DMS53 (cell line): ENCODE measurements around the gene NELL1.

Experiments used
- DNase-seq: peaks from one replicate; lab custom pipeline; 2025; lab: John Stamatoyannopoulos, UW

NELL1 gene

GRCh38 chr11:20668844-20669819, at the start of gene NELL1:
NELL1 (plus strand) TSS chr11:20669586.
- peak; percentile 69 for DNase-seq

GRCh38 chr11:20620988-20621387, 48.4 kb upstream of the NELL1 start:
- no peak for DNase-seq

DNA sequence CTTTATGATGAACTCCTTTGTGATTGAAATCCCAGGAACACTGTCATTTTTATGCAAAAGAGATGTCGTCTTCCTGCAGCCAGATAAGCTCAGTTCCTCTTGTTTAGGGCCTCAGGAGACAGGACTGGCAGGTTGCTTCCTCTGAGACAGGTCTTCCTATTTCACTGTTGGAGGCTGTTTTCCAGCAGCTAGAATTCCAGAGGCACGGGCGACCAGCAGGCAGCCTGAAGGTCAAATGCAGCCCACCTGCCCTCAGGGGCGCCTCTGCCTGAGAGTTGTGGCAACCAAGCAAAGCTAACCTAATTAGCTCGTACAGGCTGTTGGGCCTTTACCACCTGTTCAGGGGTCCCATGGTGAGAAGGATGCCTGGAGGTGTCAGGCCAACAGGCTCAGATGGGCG, 47.7 kb upstream of the NELL1 start:
- DNase-seq, result no peak

- DNase-seq, result no peak
Measured at GRCh38 chr11:20623252-20623651, 46.1 kb upstream of the NELL1 start.

DNA sequence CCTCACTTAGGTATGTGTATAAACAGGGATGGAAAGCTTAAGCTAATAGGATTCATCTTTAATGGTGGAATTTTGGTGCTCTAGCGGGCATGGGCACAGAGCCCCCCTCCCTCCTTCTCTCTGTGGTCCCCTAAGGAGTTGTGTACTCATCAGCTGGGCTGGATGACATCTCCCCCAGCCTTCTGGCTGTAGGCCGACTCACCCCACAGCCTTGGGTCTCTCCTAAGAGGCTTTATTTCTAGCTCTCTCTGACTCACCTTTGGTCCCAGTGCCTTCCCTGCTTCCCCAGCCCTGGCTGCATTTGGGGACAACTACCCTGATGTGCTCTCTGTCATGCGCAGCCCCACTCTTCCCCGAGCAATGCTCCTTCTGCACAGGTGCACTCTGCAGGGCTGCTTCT, 43.1 kb upstream of the NELL1 start:
- DNase-seq, result no peak

- no peak for DNase-seq
Measured at GRCh38 chr11:20627026-20627425, 42.4 kb upstream of the NELL1 start.

DNA sequence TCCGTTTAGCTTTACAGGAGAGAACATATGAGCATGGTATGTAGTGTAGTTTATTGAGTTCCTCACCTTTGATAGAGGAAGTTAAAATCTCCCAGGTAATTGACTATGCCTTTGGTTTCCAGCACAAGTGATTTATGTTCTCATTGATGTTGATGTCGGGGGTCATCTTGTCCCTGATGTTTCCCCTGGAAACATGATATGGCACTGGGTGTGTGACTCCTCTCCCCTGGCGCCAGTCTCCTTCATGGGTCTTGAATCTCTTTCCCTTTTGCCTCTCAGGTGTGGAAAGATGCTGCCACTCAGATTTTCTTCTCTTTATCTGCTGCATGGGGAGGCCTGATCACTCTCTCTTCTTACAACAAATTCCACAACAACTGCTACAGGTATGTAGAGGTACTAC, 41.7 kb upstream of the NELL1 start:
- DNase-seq, result no peak

DNA sequence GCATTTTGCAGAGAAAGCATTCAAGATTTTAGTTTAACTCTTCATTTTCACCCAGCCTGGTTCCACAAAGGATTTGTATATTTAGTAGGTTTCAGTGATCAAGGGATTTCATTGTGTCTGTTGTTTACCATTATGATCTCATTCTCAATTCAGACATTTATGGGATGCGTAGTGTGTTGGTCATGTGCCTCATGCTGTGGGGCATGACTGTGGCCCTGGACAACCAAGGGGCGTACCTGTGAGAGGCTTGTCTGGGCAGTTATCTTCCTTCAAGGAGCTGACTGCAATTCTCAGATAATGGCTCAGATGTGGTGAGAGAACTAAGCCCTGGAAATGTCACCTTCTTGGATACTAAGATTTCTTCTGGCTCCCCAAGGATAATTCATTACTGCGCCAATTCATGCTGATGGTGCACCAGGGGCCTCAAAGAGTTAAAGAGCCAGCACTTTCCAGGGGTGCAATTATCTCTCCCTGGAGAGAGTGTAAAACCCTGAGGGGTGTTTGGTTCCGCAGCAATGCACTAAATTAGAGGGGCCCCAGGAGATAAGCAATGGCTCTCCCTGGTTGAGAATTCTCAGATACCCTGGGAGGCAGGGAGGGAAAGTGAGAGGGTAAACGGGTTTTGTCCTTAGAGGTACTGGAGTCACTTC, 37.7 kb upstream of the NELL1 start:
- DNase-seq, result peak; percentile 32

GRCh38 chr11:20632169-20632532, 37.2 kb upstream of the NELL1 start:
- DNase-seq, result no peak

DNA sequence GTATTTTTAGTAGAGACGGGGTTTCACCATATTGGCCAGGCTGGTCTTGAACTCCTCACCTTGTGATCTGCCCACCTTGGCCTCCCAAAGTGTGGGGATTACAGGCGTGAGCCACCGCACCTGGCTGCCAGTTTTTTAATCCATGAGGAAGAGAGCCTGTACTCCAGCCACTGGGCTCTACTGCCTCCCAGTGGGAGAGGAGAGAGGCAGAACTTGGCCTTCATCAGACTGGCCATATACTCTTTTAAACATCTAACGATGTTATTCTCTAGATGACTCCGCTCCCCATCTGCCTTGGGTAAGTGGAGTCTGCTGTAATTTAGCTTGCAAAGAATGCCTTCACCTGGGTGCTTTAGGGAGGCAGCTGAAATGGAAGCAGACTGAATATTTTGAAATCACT, 35.3 kb upstream of the NELL1 start:
- peak; percentile 31 for DNase-seq

GRCh38 chr11:20634781-20635180, 34.6 kb upstream of the NELL1 start:
- no peak for DNase-seq

GRCh38 chr11:20638074-20638473, 31.3 kb upstream of the NELL1 start:
- DNase-seq, result no peak

DNA sequence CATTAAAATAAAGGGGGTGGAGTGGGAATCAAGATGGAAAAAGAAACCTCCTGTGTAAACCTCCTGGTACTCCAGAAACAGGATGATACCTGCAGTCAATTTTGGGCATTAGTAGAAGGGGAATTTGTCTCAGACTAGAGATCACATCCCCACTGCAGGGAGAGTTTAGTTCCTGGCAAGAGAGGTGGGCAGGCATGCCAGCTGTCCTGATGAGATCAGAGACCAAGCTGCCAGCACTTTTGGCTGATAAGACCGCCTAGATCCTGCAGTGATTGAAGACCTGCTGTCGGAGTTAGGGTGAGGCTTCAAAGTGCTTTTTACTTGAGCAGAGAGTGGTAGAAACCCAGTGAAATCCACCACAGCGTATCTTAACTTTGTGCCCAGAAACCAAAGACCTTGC, 29.7 kb upstream of the NELL1 start:
- DNase-seq, result no peak

GRCh38 chr11:20640401-20640800, 29.0 kb upstream of the NELL1 start:
- DNase-seq, result no peak

- DNase-seq, result no peak
Measured at GRCh38 chr11:20644360-20644759, 25.0 kb upstream of the NELL1 start.

GRCh38 chr11:20647976-20648565, 21.3 kb upstream of the NELL1 start:
- DNase-seq, result peak; percentile 72

DNA sequence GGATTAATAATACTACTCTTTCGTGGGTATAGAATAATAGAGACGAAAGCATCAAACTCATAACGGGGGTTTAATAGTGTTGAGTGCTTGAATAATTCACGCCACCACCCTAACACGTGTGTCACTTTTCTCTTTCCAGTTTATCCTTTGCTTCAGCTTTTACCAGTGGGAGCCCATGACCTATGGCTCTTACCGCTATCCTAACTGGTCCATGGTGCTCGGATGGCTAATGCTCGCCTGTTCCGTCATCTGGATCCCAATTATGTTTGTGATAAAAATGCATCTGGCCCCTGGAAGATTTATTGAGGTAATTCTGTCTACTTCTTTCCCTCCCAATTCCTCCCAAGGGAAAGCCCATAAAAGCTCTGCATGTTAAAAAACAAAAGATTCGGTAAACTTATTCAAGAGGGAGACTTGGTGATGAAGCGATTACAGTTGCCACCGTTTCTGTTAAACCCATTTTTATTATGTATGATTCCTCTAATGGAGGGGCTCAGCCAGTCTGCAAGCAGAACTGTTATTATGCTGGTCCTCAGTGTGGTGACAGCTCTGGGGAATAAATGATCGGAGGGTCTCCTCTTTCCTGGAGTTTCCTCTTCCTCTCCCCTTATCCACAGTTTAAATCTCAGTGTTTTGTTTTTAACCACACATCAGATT, 17.1 kb upstream of the NELL1 start:
- DNase-seq, result no peak

DNA sequence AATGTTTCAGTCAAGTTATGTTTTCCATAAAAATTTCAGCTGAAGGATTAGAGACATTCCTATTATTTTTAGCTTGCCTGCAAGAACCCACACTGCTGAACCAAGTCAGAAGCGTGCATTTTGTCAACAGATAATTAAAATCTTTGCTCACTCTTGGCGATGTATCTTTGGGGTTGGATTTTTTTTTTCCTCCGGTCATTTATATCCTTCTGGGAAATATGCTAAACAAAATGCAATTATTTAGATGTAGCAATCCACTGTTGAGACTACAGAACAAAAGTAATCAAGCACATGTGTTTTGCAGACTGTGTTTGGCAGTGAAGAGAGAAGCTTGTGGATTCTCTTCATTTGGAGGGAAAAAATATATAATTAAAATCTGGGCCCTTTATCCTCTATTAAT, 15.3 kb upstream of the NELL1 start:
- DNase-seq, result no peak

DNA sequence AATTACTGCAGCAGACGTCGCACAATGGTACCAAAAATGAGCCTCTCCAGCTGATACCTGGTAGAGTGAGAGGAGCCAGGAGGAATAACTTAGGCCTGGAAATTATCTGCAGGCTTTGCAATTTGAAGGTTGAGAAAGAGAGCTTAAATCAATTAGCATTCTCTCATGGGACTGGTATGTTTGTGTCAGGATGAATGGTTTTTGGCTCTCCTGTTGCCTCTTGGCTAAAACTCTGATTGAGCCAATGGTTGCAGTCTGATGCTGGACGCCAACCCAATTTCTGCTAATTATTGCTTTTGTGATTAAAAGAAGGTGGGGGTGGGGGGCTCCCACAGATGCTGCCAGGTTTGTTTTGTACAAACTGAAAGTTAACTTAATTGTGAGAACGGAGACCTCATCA, 12.5 kb upstream of the NELL1 start:
- no peak for DNase-seq

GRCh38 chr11:20658135-20658534, 11.3 kb upstream of the NELL1 start:
- peak; percentile 71 for DNase-seq

DNA sequence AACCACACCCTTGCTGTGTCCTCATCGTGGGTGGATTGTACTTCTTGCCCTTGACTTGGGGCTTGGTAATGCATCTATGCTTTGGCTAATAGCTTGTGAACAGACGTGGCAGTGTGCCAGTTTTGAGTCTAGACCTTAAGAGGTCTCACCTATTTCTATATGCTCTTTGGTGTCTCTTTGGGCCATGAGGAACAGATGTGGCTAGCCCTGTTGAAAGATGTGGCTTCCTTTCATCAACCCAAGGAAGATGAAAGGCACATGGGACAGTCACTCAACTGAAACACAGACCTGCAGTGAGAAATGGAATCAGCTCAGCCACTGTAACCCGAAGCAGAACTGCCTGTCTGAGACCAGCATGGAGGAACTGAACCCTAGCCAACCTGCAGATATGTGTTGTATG, 7.9 kb upstream of the NELL1 start:
- DNase-seq, result no peak

- no peak for DNase-seq
Measured at GRCh38 chr11:20661850-20662249, 7.5 kb upstream of the NELL1 start.
